DND-41 (cell line): ENCODE data around the gene RAB14.

Experiments used
- CTCF ChIP-seq: IDR thresholded peaks from 2 replicates; pipeline ENCODE4 v1.5.1; 2012; ENCODE audit warnings: borderline replicate concordance, low read length, moderate library complexity, mild to moderate bottlenecking; ENCODE audit not compliant: poor library complexity, severe bottlenecking; ENCODE audit errors: extremely low read depth
- EZH2 ChIP-seq: IDR thresholded peaks from 3 replicates; pipeline ENCODE4 v1.6.1; 2012; ENCODE audit warnings: borderline replicate concordance, low read depth, mild to moderate bottlenecking, moderate library complexity, low read length, inconsistent platforms; ENCODE audit not compliant: severe bottlenecking

- TF ChIP-seq CTCF: no peak
- no peak for TF ChIP-seq EZH2
Measured at GRCh38 chr9:121226175-121226574, 24.5 kb upstream of the RAB14 start.
